ENCODE results near the gene OR2G2.

OR2G2 gene

DNA sequence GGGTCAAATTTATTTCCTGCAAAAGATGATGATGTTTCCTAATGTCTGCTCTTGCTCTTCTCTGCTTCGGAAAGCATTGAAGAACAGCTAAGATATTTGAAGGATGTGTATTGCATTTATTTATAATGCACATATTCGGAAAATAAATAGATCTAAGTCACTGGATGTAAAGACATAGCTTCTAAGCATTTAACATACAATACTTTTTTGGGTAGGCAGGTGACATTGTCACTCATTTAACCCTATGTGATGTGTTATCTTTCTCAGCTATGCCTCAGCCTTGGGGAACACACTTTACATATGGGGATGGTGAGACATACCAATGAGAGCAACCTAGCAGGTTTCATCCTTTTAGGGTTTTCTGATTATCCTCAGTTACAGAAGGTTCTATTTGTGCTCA is at the start of gene OR2G2:
Gene OR2G2, plus strand, starts transcription at position 301 of the 400 bp plus-strand sequence. Its CDS starts 0 bp downstream, at position 301.
- DNase-seq (ENCODE audit: low spot score), result no peak

GRCh38 chr1:247538561-247538960 is 49.6 kb upstream of the OR2G2 start:
- DNase-seq (ENCODE audit: low spot score), result no peak

- DNase-seq (ENCODE audit: low spot score), result no peak
Observed at GRCh38 chr1:247539215-247539614, 48.9 kb upstream of the OR2G2 start.

- no peak for DNase-seq (ENCODE audit: low spot score)
Observed at GRCh38 chr1:247540581-247540980, 47.6 kb upstream of the OR2G2 start.

- DNase-seq (ENCODE audit: low spot score), result no peak
Observed at GRCh38 chr1:247542811-247543210, 45.3 kb upstream of the OR2G2 start.

- no peak for DNase-seq (ENCODE audit: low spot score)
Observed at GRCh38 chr1:247548092-247548491, 40.1 kb upstream of the OR2G2 start.

GRCh38 chr1:247548769-247549182 is 39.4 kb upstream of the OR2G2 start, which contains the start of gene GCSAML:
Gene GCSAML, plus strand, starts transcription at chr1:247549134. Its CDS starts 58 bp downstream, at chr1:247549192.
- no peak for DNase-seq (ENCODE audit: low spot score)

GRCh38 chr1:247551721-247552120 is 36.4 kb upstream of the OR2G2 start:
- DNase-seq (ENCODE audit: low spot score), result no peak

- DNase-seq (ENCODE audit: low spot score), result no peak
Observed at GRCh38 chr1:247552231-247552630, 35.9 kb upstream of the OR2G2 start.

- no peak for DNase-seq (ENCODE audit: low spot score)
Observed at GRCh38 chr1:247557926-247558674, 30.1 kb upstream of the OR2G2 start.

DNA sequence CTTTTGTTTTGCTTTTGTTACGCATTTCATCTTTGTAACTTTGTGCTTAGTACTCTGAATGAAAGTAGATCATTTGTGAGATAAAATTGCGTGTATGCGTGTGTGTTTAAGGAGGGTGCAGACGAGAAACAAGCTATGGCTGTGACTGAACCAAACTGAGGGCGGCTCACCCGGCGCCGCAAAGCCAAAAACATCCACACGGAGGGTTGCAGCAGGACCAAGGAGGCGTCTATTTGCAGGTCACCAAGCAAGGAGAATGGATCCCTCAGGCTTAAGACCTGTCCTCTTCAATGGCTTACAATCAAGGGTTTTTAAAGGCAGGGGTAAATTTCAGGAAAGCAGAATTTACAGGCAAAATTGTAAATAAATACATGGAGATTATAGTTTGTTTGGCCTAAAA is 26.4 kb upstream of the OR2G2 start:
- DNase-seq (ENCODE audit: low spot score), result no peak

DNA sequence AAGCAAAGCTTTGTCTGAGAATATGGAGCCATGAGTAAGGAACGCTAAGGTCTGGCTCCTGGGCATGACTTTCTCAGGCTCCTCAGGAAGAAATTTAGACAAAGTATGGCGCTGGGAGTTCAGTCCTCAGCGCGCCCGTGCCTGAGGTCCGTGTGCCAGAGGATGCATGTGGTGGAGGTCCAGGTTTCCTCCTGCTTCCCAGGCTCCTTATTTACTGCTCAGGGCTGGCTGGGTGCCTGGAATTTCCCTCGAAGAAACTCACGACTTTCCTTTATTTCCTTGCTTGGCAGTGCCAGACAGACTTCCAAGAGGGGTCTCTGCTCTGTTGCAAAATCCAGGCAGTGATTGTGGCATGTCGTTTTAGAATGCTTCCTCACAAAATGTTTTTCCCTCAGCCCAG is 26.0 kb upstream of the OR2G2 start:
- no peak for DNase-seq (ENCODE audit: low spot score)

DNA sequence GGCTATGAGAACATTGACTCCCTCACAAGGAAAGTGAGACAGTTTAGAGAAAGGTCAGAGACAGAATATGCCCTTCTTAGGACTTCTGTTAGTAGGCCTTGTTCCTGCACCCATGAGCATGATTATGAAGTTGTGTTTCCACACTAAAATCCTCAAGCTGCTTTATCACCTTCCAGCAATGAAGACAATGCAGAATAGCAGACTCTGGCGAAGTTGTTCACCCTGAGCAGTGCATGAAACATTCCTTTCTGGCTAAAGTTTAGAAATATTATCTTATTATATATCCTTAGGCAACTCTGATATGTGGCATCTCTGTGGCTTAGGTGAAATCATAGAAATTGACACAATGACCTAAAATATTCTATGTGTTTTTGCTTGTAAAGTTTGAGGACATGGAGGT is 13.9 kb upstream of the OR2G2 start:
- DNase-seq (ENCODE audit: low spot score), result no peak

DNA sequence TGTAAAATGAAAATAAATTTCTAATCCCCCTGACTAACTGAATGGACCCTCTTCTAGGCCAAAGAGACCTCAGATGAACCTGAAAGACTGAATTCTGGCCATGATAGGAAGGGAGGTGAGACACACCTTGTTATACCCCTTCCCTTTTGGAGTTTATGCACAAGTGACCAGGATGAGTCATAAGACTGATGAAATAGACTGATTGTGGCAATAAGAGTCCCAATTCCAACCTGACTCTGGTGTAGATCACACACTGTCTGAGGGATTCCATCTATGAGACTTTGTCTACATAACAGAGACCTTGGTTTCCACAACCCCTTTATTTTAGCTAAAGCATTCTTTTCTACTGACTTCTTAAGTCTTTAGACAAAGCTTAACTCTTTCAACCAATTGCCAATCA is 13.5 kb upstream of the OR2G2 start:
- no peak for DNase-seq (ENCODE audit: low spot score)

DNA sequence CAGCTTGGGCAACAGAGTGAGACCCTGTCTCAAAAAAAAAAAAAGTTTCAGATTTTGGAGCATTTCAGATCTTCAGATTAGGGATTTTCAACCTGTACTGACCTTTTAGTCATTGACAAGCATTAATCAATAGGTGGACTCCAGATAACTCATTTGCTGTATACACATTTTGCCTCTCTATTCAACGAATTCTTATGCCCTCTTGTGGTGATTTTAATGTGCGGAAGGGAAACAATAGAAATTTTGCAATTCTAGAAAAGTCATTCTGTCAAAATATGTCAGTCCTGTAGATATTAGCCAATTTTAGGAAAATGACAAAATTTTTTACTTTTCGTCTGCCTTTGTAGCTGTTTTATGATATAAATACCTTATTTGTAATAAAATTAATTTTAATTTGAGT is 11.6 kb upstream of the OR2G2 start:
- DNase-seq (ENCODE audit: low spot score), result no peak

DNA sequence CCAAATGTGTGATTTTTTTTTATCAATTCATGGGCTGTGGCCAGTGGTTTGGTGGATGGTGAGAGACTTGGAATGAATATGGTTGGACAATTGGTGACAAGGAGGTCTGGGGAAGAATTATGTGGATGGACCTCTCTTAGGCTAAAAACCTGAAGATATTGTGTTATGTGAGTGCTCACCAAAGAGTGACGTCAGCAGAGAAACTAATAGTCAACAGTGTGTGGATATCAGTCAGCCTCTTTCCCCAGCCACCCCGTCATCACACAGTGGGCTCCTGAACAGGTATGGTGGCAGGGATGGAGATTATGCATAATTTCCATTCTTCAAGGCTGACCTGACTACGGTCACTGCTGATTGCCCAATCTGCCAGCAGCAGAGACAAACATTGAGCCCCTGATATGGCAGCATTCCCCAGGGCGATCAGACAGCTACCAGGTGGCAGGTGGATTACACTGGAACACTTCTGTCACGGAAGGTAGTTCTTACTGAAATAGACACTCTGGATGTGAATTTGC is 9.2 kb upstream of the OR2G2 start:
- no peak for DNase-seq (ENCODE audit: low spot score)

DNA sequence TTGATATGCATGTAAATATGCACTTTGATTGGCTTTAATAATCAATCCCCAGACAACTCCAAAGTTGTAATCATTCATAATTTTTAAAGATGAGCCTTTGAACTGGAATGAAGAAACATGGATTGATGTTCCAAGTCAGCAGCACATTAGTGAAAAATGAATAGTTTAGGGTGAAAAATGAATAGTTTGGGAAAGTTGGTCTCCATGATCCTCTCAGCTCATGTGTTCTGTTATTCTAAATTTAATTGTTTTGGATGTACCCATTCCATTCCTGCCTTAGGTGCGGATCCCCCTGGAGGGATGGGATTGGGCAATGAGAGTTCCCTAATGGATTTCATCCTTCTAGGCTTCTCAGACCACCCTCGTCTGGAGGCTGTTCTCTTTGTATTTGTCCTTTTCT is 17.1 kb downstream of the OR2G2 start, which contains the start of gene OR2G3:
Gene OR2G3, plus strand, starts transcription at position 301 of the 400 bp plus-strand sequence. Its CDS starts 0 bp downstream, at position 301.
- no peak for DNase-seq (ENCODE audit: low spot score)

- DNase-seq (ENCODE audit: low spot score), result no peak
Observed at GRCh38 chr1:247613405-247613804, 25.2 kb downstream of the OR2G2 start.

GRCh38 chr1:247614625-247615024 is 26.5 kb downstream of the OR2G2 start:
- DNase-seq (ENCODE audit: low spot score), result no peak

GRCh38 chr1:247627951-247628350 is 39.8 kb downstream of the OR2G2 start:
- DNase-seq (ENCODE audit: low spot score), result no peak

GRCh38 chr1:247638011-247638410 is 49.9 kb downstream of the OR2G2 start:
- DNase-seq (ENCODE audit: low spot score), result no peak

DNA sequence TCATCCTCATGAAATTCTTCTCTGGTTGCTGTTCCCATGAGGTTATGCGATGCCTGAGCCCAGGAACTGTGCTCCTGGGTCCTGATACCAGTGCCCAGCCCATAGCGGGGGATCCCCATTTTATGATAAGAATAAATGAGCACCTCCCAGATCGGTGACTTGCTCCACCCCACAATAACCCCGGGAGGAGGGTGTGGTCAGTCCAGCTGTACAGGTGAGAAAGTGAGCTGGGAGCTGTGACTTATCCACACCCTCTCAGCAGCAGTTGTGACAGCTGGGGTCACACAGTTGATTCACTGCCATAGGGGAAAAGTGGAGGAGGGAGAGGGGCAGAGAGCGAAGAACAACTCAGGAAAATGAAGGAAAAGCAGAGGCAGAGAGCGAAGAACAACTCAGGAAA is 50.6 kb downstream of the OR2G2 start:
- DNase-seq (ENCODE audit: low spot score), result no peak
